Endothelial cell of umbilical vein (primary cell): ENCODE measurements around the gene RIPOR3. TPM values are rescaled to one million over a fixed set of nuclear protein-coding genes. Genes with fewer than 3 reads are reported as not detected.

Experiments used
- BruUV-seq: library from RNA; stranded (reverse); fragments of 400-500 nt; replicated peaks from 2 replicates; lab custom pipeline; 2021; lab: Mats Ljungman, UMichigan
- CTCF ChIA-PET: fragments of 300-600, 350-600 bp; sonication (Branson Sonifier 250); formaldehyde crosslinking; loops from one replicate; lab custom pipeline; 2021; ENCODE audit warnings: antibody characterized with exemption, inconsistent platforms; lab: Charles Lee
- POLR2A ChIA-PET: fragments of 300-600, 350-600 bp; sonication (Branson Sonifier 250); formaldehyde crosslinking; loops from one replicate; lab custom pipeline; 2021; ENCODE audit warnings: antibody characterized with exemption, inconsistent platforms; lab: Charles Lee
- DNase-seq: peaks from one replicate; pipeline ENCODE4 v3.0.0-alpha.2; 2011; ENCODE audit warnings: low read depth, low spot score
- FAIRE-seq: peaks from 2 replicates; lab custom pipeline; 2011; peaks lifted over from hg19 to GRCh38; lab: Jason Lieb, UNC
- H2AFZ ChIP-seq: 2 replicates; pipeline ENCODE4 v1.6.0; 2012; ENCODE audit warnings: low read depth, low read length, control low read depth, inconsistent platforms
- H3K27ac ChIP-seq: 2 replicates; pipeline ENCODE4 v1.5.1; 2011; ENCODE audit warnings: low read depth, mild to moderate bottlenecking, control low read depth, low read length, moderate library complexity; ENCODE audit not compliant: insufficient read depth
- H3K27me3 ChIP-seq, 2 experiments: 2 replicates each; pipeline versions ENCODE4 v1.6.0 to v1.6.1; 2011; ENCODE audit warnings: low read length in 2 of 2, mixed read lengths in 1 of 2; ENCODE audit not compliant: control insufficient read depth in 2 of 2, insufficient read depth in 2 of 2
- H3K36me3 ChIP-seq, 2 experiments: 2 replicates in 1 of 2; 3 replicates in 1 of 2; pipeline ENCODE4 v1.5.1; 2011; ENCODE audit warnings: low read length in 2 of 2, mild to moderate bottlenecking in 1 of 2, moderate library complexity in 1 of 2; ENCODE audit not compliant: control insufficient read depth in 2 of 2, insufficient read depth in 2 of 2; ENCODE audit errors: extremely low read depth in 1 of 2
- H3K4me1 ChIP-seq: 3 replicates; pipeline ENCODE4 v1.5.1; 2011; ENCODE audit warnings: mild to moderate bottlenecking, low read length; ENCODE audit not compliant: control insufficient read depth, insufficient read depth; ENCODE audit errors: extremely low read depth
- H3K4me2 ChIP-seq: 2 replicates; pipeline ENCODE4 v1.6.1; 2011; ENCODE audit warnings: low read length, control low read depth, mixed read lengths; ENCODE audit not compliant: insufficient read depth
- H3K4me3 ChIP-seq, 3 experiments: fragments of 200-600 bp in 1 of 3; sonication (generic), shearing (Covaris generic) in 1 of 3; replicated peaks in 1 of 3; 2 replicates each; pipeline ENCODE4 v1.5.1; 2011 to 2016; ENCODE audit warnings: control low read depth in 3 of 3, low read length in 3 of 3, mild to moderate bottlenecking in 2 of 3, inconsistent platforms in 1 of 3, low read depth in 1 of 3, moderate library complexity in 1 of 3; ENCODE audit not compliant: insufficient read depth in 1 of 3
- H3K79me2 ChIP-seq: 2 replicates; pipeline ENCODE4 v1.6.0; 2012; ENCODE audit warnings: low read length, inconsistent platforms; ENCODE audit not compliant: control insufficient read depth, insufficient read depth
- H3K9ac ChIP-seq: replicated peaks from 2 replicates; pipeline ENCODE3; 2011; ENCODE audit warnings: low read length, control low read depth; ENCODE audit not compliant: insufficient read depth; ENCODE audit errors: extremely low read depth
- H3K9me1 ChIP-seq: replicated peaks from 3 replicates; pipeline ENCODE4 v1.6.0; 2011; ENCODE audit warnings: mild to moderate bottlenecking, low read length; ENCODE audit not compliant: control insufficient read depth, insufficient read depth; ENCODE audit errors: extremely low read depth
- H3K9me3 ChIP-seq: replicated peaks from 2 replicates; pipeline ENCODE4 v1.5.1; 2012; ENCODE audit warnings: low read length, inconsistent platforms; ENCODE audit not compliant: control insufficient read depth, insufficient read depth
- H4K20me1 ChIP-seq: replicated peaks from 2 replicates; pipeline ENCODE3; 2011; ENCODE audit warnings: mild to moderate bottlenecking, low read length; ENCODE audit not compliant: control insufficient read depth, insufficient read depth; ENCODE audit errors: extremely low read depth
- EZH2 ChIP-seq: IDR thresholded peaks from 2 replicates; pipeline ENCODE4 v1.6.1; 2012; ENCODE audit warnings: borderline replicate concordance, low read depth, mild to moderate bottlenecking, moderate library complexity, low read length, inconsistent platforms; ENCODE audit not compliant: severe bottlenecking
- FOS ChIP-seq: IDR thresholded peaks from 2 replicates; pipeline ENCODE4 v1.6.1; 2011; ENCODE audit warnings: mild to moderate bottlenecking, low read length, moderate library complexity, borderline replicate concordance; ENCODE audit not compliant: insufficient read depth
- GATA2 ChIP-seq: IDR thresholded peaks from 2 replicates; pipeline ENCODE4 v1.7.0; 2011; ENCODE audit warnings: low read depth, mild to moderate bottlenecking, moderate library complexity, mixed read lengths, low read length; ENCODE audit not compliant: insufficient read length, insufficient read depth
- JUN ChIP-seq: IDR thresholded peaks from 2 replicates; pipeline ENCODE4 v1.6.1; 2011; ENCODE audit warnings: borderline replicate concordance, low read depth; ENCODE audit not compliant: insufficient read length, insufficient read depth
- MAX ChIP-seq: IDR thresholded peaks from 2 replicates; pipeline ENCODE4 v1.6.1; 2011; ENCODE audit not compliant: insufficient read depth, insufficient read length
- MYC ChIP-seq: IDR thresholded peaks from one replicate; pipeline ENCODE4 v1.6.1; 2011; ENCODE audit warnings: mild to moderate bottlenecking, low read depth, low read length
- POLR2A ChIP-seq: IDR thresholded peaks from 2 replicates; pipeline ENCODE4 v1.6.1; 2012; ENCODE audit warnings: low read depth, mild to moderate bottlenecking, control low read depth, low read length
- POLR2AphosphoS5 ChIP-seq: IDR thresholded peaks from 2 replicates; pipeline ENCODE4 v1.6.1; 2012; ENCODE audit warnings: low read depth, mild to moderate bottlenecking, control low read depth, low read length, moderate library complexity; ENCODE audit not compliant: insufficient read depth
- dilution Hi-C: fragments of 300-500 bp; cut with MboI; formaldehyde crosslinking; loops from one replicate; pipeline ENCODE4 v1.15.0; 2019; ENCODE audit warnings: low sequenced_read_pairs; ENCODE audit not compliant: extremely low pct_ligation_motif_present
- intact Hi-C: fragments of 100-400 bp; cut with micrococcal nuclease; formaldehyde crosslinking; loops from one replicate; pipeline ENCODE4 v1.10.0; 2022
- polyA plus RNA-seq, 4 experiments: library from polyadenylated mRNA; depleted of rRNA in 3 of 4; stranded (reverse) in 3 of 4; unstranded in 1 of 4; fragments of >200 nt; gene quantifications; 2 replicates each; pipeline versions ENCODE4 v1.2.1 to v1.2.3, GENCODE V29; 2011 to 2012; ENCODE audit warnings: missing spikeins in 1 of 4
- total RNA-seq: library from RNA; stranded (reverse); gene quantifications from 2 replicates; pipeline ENCODE4 v1.2.3, GENCODE V29; 2021

The RIPOR3 gene
- total and polyA plus RNA-seq, 2 donors (not counting 3 experiments of a cell fraction or from before 2014, with no cell fraction given) = not detected

- intact Hi-C loops = no loop called here
Observed at GRCh38 chr20:50578061-50578777, 113.1 kb downstream of the RIPOR3 start.

GRCh38 chr20:50577175-50578018, 113.9 kb downstream of the RIPOR3 start:
- dilution Hi-C loops = no loop called here
- Histone ChIP-seq H3K4me1 (peaks cover 15% of the 10 kb centered on the region), H3K27me3 (no peaks in the 10 kb centered on the region), H3K27ac (no peak overlapping the region), H2AFZ (no peak overlapping the region), H3K4me2 (no peak overlapping the region), H3K79me2 (peaks cover 29% of the 10 kb centered on the region), H3K36me3 (peaks cover 36 to 55% of the 10 kb centered on the region in 2 experiments), H4K20me1 (no peaks in the 10 kb centered on the region), H3K9me1 (no peaks in the 10 kb centered on the region), H3K9me3 (no peaks in the 10 kb centered on the region), H3K4me3 (no peak overlapping the region), H3K9ac (no peak overlapping the region)
- FAIRE-seq (no peak), DNase-seq (no peak)
- TF ChIP-seq EZH2 (no peak), MYC (no peak), MAX (no peak)
- CTCF ChIA-PET = interaction anchor here (0.7 to 9.0 kb wide), 14 partner anchors 31 to 392 kb away, joined by 3 to 133 read pairs (median 4); partner anchors contain the start of gene PTPN1
- no TSS peak for BruUV-seq
- intact Hi-C loops = no loop called here
- POLR2A ChIA-PET = no interaction called here

More at GRCh38 chr20:50578061-50578777, 113.1 kb downstream of the RIPOR3 start:
- peaks cover 43 to 59% of the 10 kb centered on the region in 2 experiments for H3K36me3 ChIP-seq
- no peak for DNase-seq
- no peaks in the 10 kb centered on the region for H4K20me1 ChIP-seq
- H3K4me2 ChIP-seq = no peak overlapping the region
- dilution Hi-C loops = no loop called here
- no peak overlapping the region for H3K9ac ChIP-seq
- H3K4me3 ChIP-seq = no peak overlapping the region
- peaks cover 7% of the 10 kb centered on the region for H3K4me1 ChIP-seq
- H3K27ac ChIP-seq = no peak overlapping the region
- H3K79me2 ChIP-seq = peaks cover 28% of the 10 kb centered on the region
- TF ChIP-seq FOS (no peak), EZH2 (no peak), JUN (no peak), MYC (no peak), GATA2 (no peak), POLR2A (no peak), POLR2AphosphoS5 (no peak)
- no peaks in the 10 kb centered on the region for H3K9me3 ChIP-seq
- BruUV-seq = no TSS peak
- H3K9me1 ChIP-seq = no peaks in the 10 kb centered on the region
- no peak for FAIRE-seq
- ChIA-PET POLR2A (no interaction called here), CTCF (interaction anchor here (0.9 to 3.5 kb wide), 7 partner anchors 67 to 390 kb away, joined by 3 to 22 read pairs (median 7); partner anchors contain the start of gene CEBPB)
- no peaks in the 10 kb centered on the region for H3K27me3 ChIP-seq
- no peak overlapping the region for H2AFZ ChIP-seq
